Upper lobe of left lung (tissue), 4 donors: ENCODE results near the gene ICE2.

Experiments used
- EP300 ChIP-seq, 4 donors: sonication (generic); formaldehyde crosslinking; IDR thresholded peaks; one replicate each; pipeline ENCODE4 v1.5.1; 2017; ENCODE audit warnings: antibody characterized with exemption in 4 of 4, control low read depth in 2 of 4
- POLR2A ChIP-seq, 4 donors: fragments of 450-650 bp; IDR thresholded peaks; one replicate each; pipeline ENCODE4 v1.5.1; 2016 to 2017; ENCODE audit warnings: antibody characterized with exemption in 4 of 4, mild to moderate bottlenecking in 2 of 4
- POLR2AphosphoS5 ChIP-seq, 2 donors: sonication (generic); formaldehyde crosslinking; IDR thresholded peaks; one replicate each; pipeline ENCODE4 v1.5.1; 2017; ENCODE audit warnings: antibody characterized with exemption in 2 of 2
- TF ChIP-seq, protein P1 (sequence below), 6 experiments: fragments of 450-650 bp in 4 of 6; fragments of 200-600 bp in 2 of 6; sonication (generic) in 2 of 6; IDR thresholded peaks; one replicate each; pipeline ENCODE4 v1.5.1; 2016 to 2019; ENCODE audit warnings: antibody characterized with exemption in 6 of 6

DNA sequence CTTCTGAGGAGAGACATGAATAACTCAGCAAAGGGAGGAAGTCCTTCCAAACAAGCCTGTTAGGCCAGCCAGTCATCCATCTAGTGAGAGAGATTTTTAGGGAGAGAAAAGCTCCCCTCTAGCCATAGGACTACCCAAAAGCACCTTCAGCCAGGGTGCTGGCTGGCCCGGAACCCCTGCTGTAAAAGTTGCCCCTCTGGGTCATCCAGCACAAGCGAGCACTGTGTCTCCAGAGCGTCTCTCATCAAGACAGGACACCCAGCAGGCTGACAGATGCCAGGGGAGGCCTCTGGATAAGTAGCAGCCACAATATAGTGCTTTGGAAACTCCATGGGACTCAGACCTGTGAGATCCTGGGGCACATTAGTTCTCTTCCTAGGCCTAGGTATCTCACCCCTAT lies 105.6 kb downstream of the ICE2 start:
- TF ChIP-seq, protein P1, sequence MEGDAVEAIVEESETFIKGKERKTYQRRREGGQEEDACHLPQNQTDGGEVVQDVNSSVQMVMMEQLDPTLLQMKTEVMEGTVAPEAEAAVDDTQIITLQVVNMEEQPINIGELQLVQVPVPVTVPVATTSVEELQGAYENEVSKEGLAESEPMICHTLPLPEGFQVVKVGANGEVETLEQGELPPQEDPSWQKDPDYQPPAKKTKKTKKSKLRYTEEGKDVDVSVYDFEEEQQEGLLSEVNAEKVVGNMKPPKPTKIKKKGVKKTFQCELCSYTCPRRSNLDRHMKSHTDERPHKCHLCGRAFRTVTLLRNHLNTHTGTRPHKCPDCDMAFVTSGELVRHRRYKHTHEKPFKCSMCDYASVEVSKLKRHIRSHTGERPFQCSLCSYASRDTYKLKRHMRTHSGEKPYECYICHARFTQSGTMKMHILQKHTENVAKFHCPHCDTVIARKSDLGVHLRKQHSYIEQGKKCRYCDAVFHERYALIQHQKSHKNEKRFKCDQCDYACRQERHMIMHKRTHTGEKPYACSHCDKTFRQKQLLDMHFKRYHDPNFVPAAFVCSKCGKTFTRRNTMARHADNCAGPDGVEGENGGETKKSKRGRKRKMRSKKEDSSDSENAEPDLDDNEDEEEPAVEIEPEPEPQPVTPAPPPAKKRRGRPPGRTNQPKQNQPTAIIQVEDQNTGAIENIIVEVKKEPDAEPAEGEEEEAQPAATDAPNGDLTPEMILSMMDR (IDR thresholded peaks at IDR 0.05) = no peak
- TF ChIP-seq POLR2A (IDR thresholded peaks at IDR 0.05) = no peak
- no peak for TF ChIP-seq EP300 (IDR thresholded peaks at IDR 0.05)
- no peak for TF ChIP-seq POLR2AphosphoS5 (IDR thresholded peaks at IDR 0.05)
